HG03097 (cell line): ENCODE results near the gene OR5M3.

ENCODE experiments used
- ATAC-seq: cut with Tn5 transposase; IDR thresholded peaks from one replicate; pipeline ENCODE4 v1.9.1; 2021; ENCODE audit not compliant: unreplicated experiment, low FRiP score

OR5M3 gene

DNA sequence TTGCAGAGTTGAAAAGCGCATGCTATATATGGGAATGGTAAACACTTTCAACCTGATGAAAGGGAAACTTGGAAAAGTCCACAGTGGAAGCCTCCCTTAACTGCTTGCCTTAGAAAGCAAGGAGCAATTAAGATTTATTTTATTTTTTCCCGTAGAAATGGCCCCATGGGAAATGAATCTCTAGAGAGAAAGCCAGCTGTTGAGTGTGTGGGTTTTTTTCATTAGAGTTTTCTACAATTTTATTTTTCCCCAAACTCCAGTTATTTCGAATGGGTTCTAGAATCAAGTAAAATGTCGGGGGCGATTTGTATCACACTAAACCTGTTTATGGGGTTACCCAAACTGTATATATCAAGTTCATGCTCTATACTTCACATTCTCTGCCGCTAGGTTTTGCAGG is at the start of gene OR5M3:
OR5M3 (minus strand) TSS at position 101 of the 400 bp plus-strand sequence. CDS start 2,855 bp downstream, outside the sequence.
- ATAC-seq: no peak

DNA sequence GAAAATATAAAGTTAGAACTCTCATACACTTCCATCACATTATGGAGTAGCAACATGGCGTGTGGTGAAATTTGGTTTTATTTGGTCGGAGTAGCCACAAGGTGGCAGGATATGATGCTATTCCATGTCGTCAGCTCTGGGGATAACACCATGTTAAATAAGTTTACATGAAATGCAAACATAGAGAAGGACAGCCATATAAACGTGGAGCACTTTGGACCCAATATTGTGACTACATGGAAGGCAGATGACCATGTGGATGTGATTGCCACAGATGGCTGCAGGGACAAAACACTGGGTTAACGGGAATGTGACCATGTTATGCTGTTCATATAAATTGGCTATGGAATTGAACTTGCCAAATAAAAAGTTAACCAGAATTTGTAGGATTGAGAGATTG is 48.9 kb upstream of the OR5M3 start:
- ATAC-seq: no peak

DNA sequence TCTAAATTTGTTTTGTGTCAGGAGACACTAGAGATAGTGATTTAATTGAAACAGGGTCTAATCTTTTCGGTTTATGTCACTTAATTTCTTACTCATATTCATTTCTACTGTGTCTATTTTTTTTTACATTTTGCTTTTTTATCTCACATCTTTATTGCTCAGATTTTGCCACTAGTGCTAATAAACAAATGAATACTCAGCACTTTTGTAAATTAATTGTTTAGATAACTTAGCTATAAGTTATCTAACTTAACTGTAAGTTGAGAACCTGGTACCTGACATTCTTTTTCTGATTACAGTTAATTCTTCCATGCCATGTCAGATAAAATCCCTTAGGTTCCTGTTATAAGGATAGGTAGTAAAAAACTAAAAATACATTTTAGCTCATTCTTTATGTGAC is 40.1 kb upstream of the OR5M3 start:
- ATAC-seq: no peak

- no peak for ATAC-seq
Observed at GRCh38 chr11:56509439-56509838, 36.3 kb upstream of the OR5M3 start.

- no peak for ATAC-seq
Observed at GRCh38 chr11:56497010-56497409, 23.9 kb upstream of the OR5M3 start.

- no peak for ATAC-seq
Observed at GRCh38 chr11:56495117-56495516, 22.0 kb upstream of the OR5M3 start.

DNA sequence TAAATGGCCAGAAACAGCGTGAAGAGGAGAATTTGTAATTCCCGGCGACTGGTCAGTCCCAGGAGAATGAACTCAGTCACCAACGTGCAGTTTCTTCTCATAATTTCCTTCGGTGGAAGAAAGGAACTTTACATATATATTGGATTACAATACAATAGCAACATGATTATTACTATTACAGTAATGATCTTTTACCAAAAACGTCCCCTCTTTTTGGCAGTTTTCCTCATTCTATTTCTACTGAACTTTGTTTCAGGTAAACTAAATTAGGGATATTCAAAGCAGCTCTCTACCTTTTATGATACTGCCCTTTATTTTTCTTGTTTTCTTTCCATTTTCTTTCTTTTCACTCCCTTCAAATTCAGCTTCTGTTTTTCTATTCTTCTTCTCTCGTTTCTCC is 18.1 kb upstream of the OR5M3 start, which contains the start of gene OR5M8:
OR5M8 (minus strand) TSS at position 101 of the 400 bp plus-strand sequence; CDS start at position 101, 0 bp downstream.
- ATAC-seq: no peak

DNA sequence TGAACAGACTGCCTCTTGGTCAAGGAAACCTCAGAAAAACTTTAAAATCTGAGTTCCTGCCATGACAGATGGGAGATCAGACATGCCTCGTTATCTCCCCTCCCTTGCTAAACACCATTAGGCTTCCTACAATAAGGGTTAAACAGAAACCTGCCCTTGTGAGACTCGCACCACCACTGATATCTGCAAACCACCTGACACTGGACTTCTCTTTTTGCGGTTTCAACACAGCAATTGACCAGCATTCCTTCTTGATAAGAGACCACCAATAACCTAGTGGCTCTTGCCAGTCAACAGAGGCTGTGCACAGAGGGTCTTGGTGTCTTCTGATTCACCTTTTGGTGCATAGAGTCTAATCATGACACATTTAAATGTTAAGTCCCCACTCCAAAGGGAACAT is 13.6 kb upstream of the OR5M3 start:
- ATAC-seq: no peak

- no peak for ATAC-seq
Observed at GRCh38 chr11:56474729-56475235, 1.6 kb upstream of the OR5M3 start.

GRCh38 chr11:56457076-56457475 is 16.1 kb downstream of the OR5M3 start:
- ATAC-seq: no peak

- no peak for ATAC-seq
Observed at GRCh38 chr11:56453521-56453920, 19.6 kb downstream of the OR5M3 start.
